Cardiac fibroblast (primary cell): ENCODE measurements around the gene VASN.
A peak's percentile ranks its signal among the peaks of the same experiment; 100 is the strongest.

Experiments
- DNase-seq, 2 donors: peaks; one replicate each; pipeline versions ENCODE4 v3.0.0 to v3.0.0-alpha.2; 2010; ENCODE audit warnings: low read depth in 2 of 2
- H3K4me3 ChIP-seq, 2 donors: replicated peaks in 1 of 2; 1 replicate in 1 of 2; 2 replicates in 1 of 2; pipeline ENCODE4 v1.5.1; 2011; ENCODE audit warnings: low read depth in 2 of 2, low read length in 2 of 2, mild to moderate bottlenecking in 2 of 2, moderate library complexity in 1 of 2
- CTCF ChIP-seq: IDR thresholded peaks from one replicate; pipeline ENCODE4 v1.5.1; 2011; ENCODE audit warnings: low read depth, mild to moderate bottlenecking, low read length, inconsistent platforms

The VASN gene

DNA sequence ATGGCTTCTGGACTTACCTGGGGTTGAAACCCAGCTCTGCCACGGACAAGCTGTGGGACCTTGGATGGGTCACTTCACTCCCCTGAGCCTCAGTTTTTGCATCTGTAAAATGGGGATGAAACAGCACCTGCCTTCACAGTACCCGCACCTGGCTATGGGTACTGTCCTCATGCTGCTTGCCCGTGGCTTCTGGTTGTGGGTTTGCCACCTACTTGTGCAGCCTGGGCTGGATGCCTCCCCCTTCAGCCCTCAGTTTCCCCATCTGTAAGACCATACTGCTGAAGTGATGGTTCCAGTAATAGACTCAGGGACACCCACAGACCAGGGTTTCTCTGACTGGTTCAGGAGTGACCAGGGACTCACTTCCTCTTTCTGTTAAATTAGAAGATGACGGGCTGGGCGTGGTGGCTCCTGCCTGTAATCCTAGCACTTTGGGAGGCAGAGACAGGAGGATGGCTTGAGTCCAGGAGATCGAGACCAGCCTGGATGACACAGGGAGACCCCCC lies 46.3 kb upstream of the VASN start:
- no peak for TF ChIP-seq CTCF

DNA sequence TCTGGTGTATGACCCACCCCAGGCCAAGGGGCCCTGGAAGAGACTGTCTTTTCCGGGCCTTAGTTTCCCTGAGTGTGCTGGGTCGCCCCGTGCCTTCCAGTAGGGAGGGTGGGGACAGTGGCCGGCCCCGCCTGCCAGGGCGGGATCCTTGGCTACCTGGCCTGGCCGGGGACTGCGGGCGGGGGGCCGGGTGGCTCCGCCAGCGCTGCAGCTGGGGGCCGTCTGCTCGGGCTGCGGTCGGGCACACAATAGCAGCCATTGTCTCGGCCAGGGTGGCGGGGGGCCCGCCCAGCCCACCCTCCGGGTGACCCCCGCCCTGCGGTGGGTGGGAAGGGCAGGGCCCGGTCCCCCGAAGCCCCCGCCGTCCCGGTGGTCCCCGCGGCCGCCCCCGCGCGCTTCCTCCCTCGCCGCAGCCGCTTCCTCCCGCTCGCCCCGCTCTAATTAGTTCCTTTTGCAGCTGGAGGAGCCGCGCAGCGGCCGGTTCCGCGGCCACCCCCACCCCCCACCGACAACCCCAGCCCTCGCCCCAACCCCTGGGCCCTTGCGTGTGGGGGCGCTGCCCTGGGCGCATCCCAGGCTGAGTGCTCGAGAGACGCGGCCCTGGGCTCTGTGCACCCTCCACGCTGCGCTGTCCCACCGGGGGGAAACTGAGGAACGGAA lies 44.1 kb upstream of the VASN start:
- no peak for TF ChIP-seq CTCF
- DNase-seq, result no peak
- peak overlapping the region; percentile 27 to 41 for H3K4me3 ChIP-seq

More for the DNA sequence above, 46.3 kb upstream of the VASN start:
- no peak overlapping the region for H3K4me3 ChIP-seq
- no peak for DNase-seq

DNA sequence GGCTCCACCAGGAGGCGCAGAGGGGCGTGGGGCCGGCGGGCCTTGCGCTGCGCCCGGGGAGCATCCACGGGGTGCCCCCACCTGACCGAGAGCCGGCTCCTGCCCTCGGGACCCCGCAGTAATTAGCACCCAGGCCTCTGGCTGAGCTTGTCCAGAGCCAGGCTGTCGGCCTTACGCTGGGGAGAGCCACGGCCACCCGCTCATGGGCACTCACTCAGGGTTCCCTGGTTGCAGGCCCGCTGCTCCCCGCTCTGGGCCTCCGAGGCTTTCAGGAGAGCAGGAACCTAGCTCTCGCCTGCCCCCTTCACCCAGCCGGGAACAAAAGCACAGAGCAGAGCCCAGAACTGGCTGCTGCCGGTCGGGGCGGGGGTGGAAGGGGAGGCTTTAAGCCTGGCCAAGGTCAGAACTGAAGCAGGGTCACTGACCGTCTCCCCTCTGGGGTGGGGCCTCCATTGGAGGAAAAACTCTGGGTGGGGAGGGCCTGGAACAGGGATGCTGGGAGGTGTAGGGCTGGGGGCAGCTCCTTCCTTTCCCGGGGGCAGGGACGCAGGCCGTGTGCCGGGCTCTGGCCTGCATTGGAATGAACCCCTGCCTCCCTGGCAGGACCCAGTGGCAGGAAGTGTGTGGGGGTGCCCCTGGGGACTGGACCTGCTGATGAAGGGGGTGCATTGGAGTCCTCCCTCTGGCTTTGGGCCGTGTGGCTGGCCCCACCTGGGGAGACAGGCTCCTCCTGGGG lies 43.4 kb upstream of the VASN start:
- TF ChIP-seq CTCF, result peak; percentile 77
- peak overlapping the region; percentile 27 to 41 for H3K4me3 ChIP-seq
- DNase-seq, result peak; percentile 81 to 84

DNA sequence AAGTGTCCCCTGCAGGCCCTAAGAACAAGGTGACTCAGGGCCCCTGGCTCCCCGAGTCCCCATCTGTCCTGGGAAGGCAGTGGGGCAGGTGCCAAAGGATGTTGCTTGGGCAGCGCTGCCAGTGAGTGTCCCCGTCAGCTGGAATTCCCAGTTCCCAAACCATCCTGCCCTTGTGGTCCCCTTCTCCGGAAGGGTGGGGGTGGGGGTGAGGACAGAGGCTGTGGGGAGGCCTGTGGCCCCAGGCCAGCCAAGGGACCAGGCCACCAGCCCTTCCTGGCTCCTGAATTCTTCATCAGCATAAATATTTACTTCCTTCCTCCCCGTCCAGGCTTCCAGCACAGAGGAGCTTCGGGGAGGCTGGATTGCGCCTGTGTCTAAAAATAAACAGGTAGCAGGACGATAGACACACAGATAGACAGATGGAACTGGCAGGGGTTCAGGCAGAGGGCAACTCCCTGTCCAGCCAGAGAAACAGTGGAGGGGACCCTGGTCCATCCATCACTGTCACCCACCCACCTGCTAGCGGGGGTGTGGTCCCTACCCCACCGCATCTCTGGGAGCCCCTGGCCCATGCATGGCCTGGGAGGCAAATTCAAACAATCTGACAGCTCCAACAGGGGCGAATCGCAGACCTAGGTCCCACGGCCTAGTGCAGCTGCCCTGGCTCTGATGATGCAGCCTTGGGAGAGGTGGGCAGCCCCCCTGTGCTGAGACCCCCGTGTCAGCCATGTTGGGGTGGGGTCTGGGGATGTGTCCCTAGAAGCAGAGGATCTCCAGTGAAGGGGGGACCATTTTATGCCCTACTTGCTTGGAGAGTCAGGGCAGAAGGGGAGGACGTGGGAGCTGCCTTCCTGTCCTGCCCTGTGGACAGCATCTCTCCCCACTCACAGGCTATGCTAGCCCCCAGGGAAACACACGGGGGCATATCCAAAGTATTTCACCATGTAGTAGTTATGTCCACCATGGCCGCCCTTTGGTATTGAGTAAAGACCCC lies 42.6 kb upstream of the VASN start:
- DNase-seq, result no peak
- no peak for TF ChIP-seq CTCF
- H3K4me3 ChIP-seq, result no peak overlapping the region

GRCh38 chr16:4330277-4330874 lies 41.3 kb upstream of the VASN start:
- DNase-seq, result peak; percentile 74 to 78
- TF ChIP-seq CTCF, result peak; percentile 99

DNA sequence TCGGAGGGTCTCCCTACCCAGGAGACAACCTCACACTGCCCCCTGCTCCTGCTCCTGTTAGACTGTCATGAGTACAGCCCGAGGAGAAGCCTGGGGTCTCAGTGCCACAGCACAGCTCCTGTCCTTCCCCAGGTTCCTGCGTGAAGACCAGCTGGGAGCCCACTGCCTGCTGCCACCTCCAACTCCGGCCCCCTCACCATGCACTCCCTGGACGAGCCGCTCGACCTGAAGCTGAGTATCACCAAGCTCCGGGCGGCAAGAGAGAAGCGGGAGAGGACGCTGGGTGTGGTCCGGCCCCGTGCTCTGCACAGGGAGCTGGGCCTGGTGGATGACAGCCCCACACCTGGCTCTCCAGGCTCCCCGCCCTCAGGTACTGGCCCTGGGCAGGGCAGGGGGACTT lies 39.6 kb upstream of the VASN start:
- no peak overlapping the region for H3K4me3 ChIP-seq
- no peak for DNase-seq
- no peak for TF ChIP-seq CTCF

More at GRCh38 chr16:4330277-4330874, 41.3 kb upstream of the VASN start:
- no peak overlapping the region for H3K4me3 ChIP-seq
